HepG2 (cell line): Measurements from ENCODE around the gene GBGT1. TPM values are rescaled to one million over a fixed set of nuclear protein-coding genes. Genes with fewer than 3 reads are reported as not detected.

Experiments used
- ERF ChIP-seq: IDR thresholded peaks from 2 replicates; pipeline ENCODE4 v1.6.1; 2018; ENCODE audit warnings: missing biosample characterization, missing genetic modification reagents
- FLYWCH1 ChIP-seq: sonication (generic); formaldehyde crosslinking; IDR thresholded peaks from 2 replicates; pipeline ENCODE4 v1.8.1; 2023; ENCODE audit warnings: mild to moderate bottlenecking, missing genetic modification reagents
- FOSL2 ChIP-seq: sonication (generic); formaldehyde crosslinking; IDR thresholded peaks from 2 replicates; pipeline ENCODE4 v1.4.0; 2020; ENCODE audit warnings: missing genetic modification reagents
- FOXJ3 ChIP-seq: sonication (generic); formaldehyde crosslinking; IDR thresholded peaks from 2 replicates; pipeline ENCODE4 v1.4.0; 2020; ENCODE audit warnings: missing genetic modification reagents, mild to moderate bottlenecking, borderline replicate concordance
- JUND ChIP-seq: sonication (generic); formaldehyde crosslinking; IDR thresholded peaks from 2 replicates; pipeline ENCODE4 v1.8.0; 2022; ENCODE audit warnings: mild to moderate bottlenecking, missing genetic modification reagents
- NFE2L2 ChIP-seq: fragments of 150-350 bp; IDR thresholded peaks from 2 replicates; pipeline ENCODE4 v1.6.1; 2014; ENCODE audit warnings: low read length
- PAX8 ChIP-seq: sonication (generic); formaldehyde crosslinking; IDR thresholded peaks from 2 replicates; pipeline ENCODE4 v1.8.0; 2022; ENCODE audit warnings: mild to moderate bottlenecking, missing genetic modification reagents, borderline replicate concordance
- PHF21A ChIP-seq: sonication (generic); formaldehyde crosslinking; IDR thresholded peaks from 2 replicates; pipeline ENCODE4 v1.5.0; 2020; ENCODE audit warnings: mild to moderate bottlenecking, missing genetic modification reagents
- PPARG ChIP-seq: conservative IDR thresholded peaks from 2 replicates; pipeline ENCODE4 v1.6.1; 2016; ENCODE audit warnings: missing biosample characterization, missing genetic modification reagents
- RARA ChIP-seq: IDR thresholded peaks from 2 replicates; pipeline ENCODE4 v1.6.1; 2016; ENCODE audit warnings: missing genetic modification reagents, missing compliant biosample characterization
- RFX1 ChIP-seq: fragments of 450-650 bp; IDR thresholded peaks from 2 replicates; pipeline ENCODE4 v1.6.1; 2017
- SMAD1 ChIP-seq: sonication (generic); formaldehyde crosslinking; IDR thresholded peaks from 2 replicates; pipeline ENCODE4 v1.4.0; 2020; ENCODE audit warnings: missing genetic modification reagents, low read depth, mild to moderate bottlenecking, borderline replicate concordance
- SMARCE1 ChIP-seq: fragments of 450-650 bp; IDR thresholded peaks from 2 replicates; pipeline ENCODE4 v1.6.1; 2017; ENCODE audit warnings: borderline replicate concordance
- ZC3H4 ChIP-seq: sonication (generic); formaldehyde crosslinking; IDR thresholded peaks from 2 replicates; pipeline ENCODE4 v1.4.0; 2020; ENCODE audit warnings: missing genetic modification reagents, borderline replicate concordance
- ZFY ChIP-seq: sonication (generic); formaldehyde crosslinking; IDR thresholded peaks from 2 replicates; pipeline ENCODE4 v1.4.0; 2020; ENCODE audit warnings: missing genetic modification reagents
- ZNF205 ChIP-seq: IDR thresholded peaks from 2 replicates; pipeline ENCODE4 v1.6.1; 2018; ENCODE audit warnings: missing biosample characterization, missing genetic modification reagents
- ZNF225 ChIP-seq: sonication (generic); formaldehyde crosslinking; IDR thresholded peaks from 2 replicates; pipeline ENCODE4 v1.4.0; 2020; ENCODE audit warnings: mild to moderate bottlenecking, missing genetic modification reagents
- ZNF274 ChIP-seq: sonication (generic); formaldehyde crosslinking; IDR thresholded peaks from 2 replicates; pipeline ENCODE4 v1.5.1; 2020; ENCODE audit warnings: mild to moderate bottlenecking, missing genetic modification reagents
- ZNF292 ChIP-seq: sonication (generic); formaldehyde crosslinking; IDR thresholded peaks from 2 replicates; pipeline ENCODE4 v1.8.1; 2022; ENCODE audit warnings: mild to moderate bottlenecking, low read depth, missing genetic modification reagents, borderline replicate concordance
- ZNF441 ChIP-seq: sonication (generic); formaldehyde crosslinking; IDR thresholded peaks from 2 replicates; pipeline ENCODE4 v1.7.0; 2021; ENCODE audit warnings: missing genetic modification reagents, borderline replicate concordance
- ZNF557 ChIP-seq: sonication (generic); formaldehyde crosslinking; IDR thresholded peaks from 2 replicates; pipeline ENCODE4 v1.4.0; 2020; ENCODE audit warnings: missing genetic modification reagents
- ZNF558 ChIP-seq: sonication (generic); formaldehyde crosslinking; IDR thresholded peaks from 2 replicates; pipeline ENCODE4 v1.9.0; 2022; ENCODE audit warnings: mild to moderate bottlenecking, missing genetic modification reagents, borderline replicate concordance
- ZNF687 ChIP-seq: sonication (generic); formaldehyde crosslinking; IDR thresholded peaks from 2 replicates; pipeline ENCODE4 v1.5.1; 2020; ENCODE audit warnings: mild to moderate bottlenecking, missing genetic modification reagents, moderate library complexity
- ZNF749 ChIP-seq: sonication (generic); formaldehyde crosslinking; IDR thresholded peaks from 2 replicates; pipeline ENCODE4 v1.8.0; 2022; ENCODE audit warnings: mild to moderate bottlenecking, missing genetic modification reagents, moderate library complexity, borderline replicate concordance
- ZSCAN9 ChIP-seq: IDR thresholded peaks from 2 replicates; pipeline ENCODE4 v1.6.1; 2016; ENCODE audit warnings: borderline replicate concordance
- polyA plus RNA-seq, 8 experiments: library from polyadenylated mRNA; depleted of rRNA in 3 of 8; stranded (reverse) in 7 of 8; unstranded in 1 of 8; fragments of >200 nt; fragmentation: Illumina TruSeq in 4 of 8; extraction: Trizol in 4 of 8; gene quantifications; 2 replicates each; pipeline versions ENCODE4 v1.2.1 to v1.2.3, GENCODE V29; 2011 to 2016; ENCODE audit warnings: low read depth in 4 of 8, missing spikeins in 1 of 8, mixed read lengths in 1 of 8; ENCODE audit not compliant: insufficient read depth in 1 of 8
- total RNA-seq, 5 experiments: library from RNA; depleted of rRNA; stranded (reverse); fragments of >200 nt; fragmentation: Illumina TruSeq; extraction: Trizol; gene quantifications; 2 replicates each; pipeline ENCODE4 v1.2.3, GENCODE V29; 2016; ENCODE audit warnings: low read depth in 1 of 5
- TF ChIP-seq, protein P1 (sequence below): sonication (generic); formaldehyde crosslinking; IDR thresholded peaks from 2 replicates; pipeline ENCODE4 v1.4.0; 2020; ENCODE audit warnings: missing genetic modification reagents, low read depth, mild to moderate bottlenecking, borderline replicate concordance

GBGT1 gene
- total and polyA plus RNA-seq, 2 of the 13 experiments (the other 11 are each of a cell fraction or from before 2014, with no cell fraction given), result not detected

- TF ChIP-seq PAX8 (CRISPR knock-in tag), result no peak
- no peak for TF ChIP-seq ZNF558 (CRISPR knock-in tag)
- peak; percentile 77; the same call in 1 of the 2 replicates for TF ChIP-seq RARA (CRISPR knock-in tag)
- no peak for TF ChIP-seq ZNF749
- peak; percentile 83; the same call in 1 of the 2 replicates for TF ChIP-seq ZNF441 (CRISPR knock-in tag)
- 0 out of 2 replicates have a peak, but pooled peaks have one; percentile 11 for TF ChIP-seq ZNF557 (CRISPR knock-in tag)
- TF ChIP-seq RFX1, result peak; percentile 96
- peak; percentile 67 for TF ChIP-seq PHF21A (CRISPR knock-in tag)
- no peak for TF ChIP-seq ZC3H4 (CRISPR knock-in tag)
- peak; percentile 30; the same call in 1 of the 2 replicates for TF ChIP-seq SMAD1 (CRISPR knock-in tag)
- TF ChIP-seq, protein P1, sequence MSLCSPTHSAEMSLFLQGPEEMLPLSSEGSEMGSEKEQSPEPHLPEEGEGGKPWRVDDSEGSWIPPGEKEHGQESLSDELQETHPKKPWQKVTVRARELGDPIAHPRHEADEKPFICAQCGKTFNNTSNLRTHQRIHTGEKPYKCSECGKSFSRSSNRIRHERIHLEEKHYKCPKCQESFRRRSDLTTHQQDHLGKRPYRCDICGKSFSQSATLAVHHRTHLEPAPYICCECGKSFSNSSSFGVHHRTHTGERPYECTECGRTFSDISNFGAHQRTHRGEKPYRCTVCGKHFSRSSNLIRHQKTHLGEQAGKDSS (CRISPR knock-in tag), result peak; percentile 75; the same call in 1 of the 2 replicates
- peak; percentile 90 for TF ChIP-seq JUND (CRISPR knock-in tag)
- TF ChIP-seq ZSCAN9 (CRISPR knock-in tag), result peak; percentile 80; the same call in 1 of the 2 replicates
- peak; percentile 60; the same call in 1 of the 2 replicates for TF ChIP-seq ZNF205 (CRISPR knock-in tag)
- peak; percentile 97 for TF ChIP-seq ZNF687 (CRISPR knock-in tag)
- TF ChIP-seq FOXJ3 (CRISPR knock-in tag), result peak; percentile 81; the same call in 1 of the 2 replicates
- TF ChIP-seq FLYWCH1, result no peak
- TF ChIP-seq ZFY, result peak; percentile 87
- TF ChIP-seq ZNF292 (CRISPR knock-in tag), result peak; percentile 80; the same call in 1 of the 2 replicates
- peak; percentile 97 for TF ChIP-seq FOSL2 (CRISPR knock-in tag)
- peak; percentile 77; the same call in 1 of the 2 replicates for TF ChIP-seq ZNF274 (CRISPR knock-in tag)
- TF ChIP-seq PPARG (CRISPR knock-in tag), result peak; percentile 74
- peak; percentile 78; the same call in 1 of the 2 replicates for TF ChIP-seq ERF (CRISPR knock-in tag)
- 0 out of 2 replicates have a peak, but pooled peaks have one; percentile 30 for TF ChIP-seq ZNF225 (CRISPR knock-in tag)
- peak; percentile 9; the same call in 1 of the 2 replicates for TF ChIP-seq NFE2L2
- no peak for TF ChIP-seq SMARCE1
Measured at GRCh38 chr9:133133681-133134387, 29.9 kb downstream of the GBGT1 start (continued).
